NCI-H446 treated with DMSO at 0.1 percent for 48 hours (cell line): ENCODE results near the gene IHH.

Source experiments
- DNase-seq: peaks from one replicate; lab custom pipeline; 2025; lab: John Stamatoyannopoulos, UW

The IHH gene

DNA sequence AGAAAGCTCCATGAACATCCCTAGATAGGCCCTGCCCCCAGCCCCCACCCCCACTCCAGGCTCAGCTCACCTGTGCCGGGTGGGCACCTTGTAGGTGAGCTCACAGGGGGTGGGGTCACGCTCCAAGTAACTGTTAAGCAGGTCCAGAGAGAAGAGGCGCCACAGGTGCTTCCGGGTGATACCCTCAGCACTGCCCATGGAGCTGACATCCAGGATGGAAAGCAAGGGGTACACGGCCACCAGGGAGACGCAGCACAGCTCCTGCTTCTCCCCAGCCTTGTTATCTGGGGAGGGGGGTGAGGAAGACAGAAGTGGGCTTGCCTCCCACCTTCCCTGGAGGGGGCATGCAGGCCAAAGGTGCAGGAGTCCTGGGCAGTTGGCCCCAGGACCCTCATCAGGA is 41.3 kb downstream of the IHH start:
- no peak for DNase-seq

DNA sequence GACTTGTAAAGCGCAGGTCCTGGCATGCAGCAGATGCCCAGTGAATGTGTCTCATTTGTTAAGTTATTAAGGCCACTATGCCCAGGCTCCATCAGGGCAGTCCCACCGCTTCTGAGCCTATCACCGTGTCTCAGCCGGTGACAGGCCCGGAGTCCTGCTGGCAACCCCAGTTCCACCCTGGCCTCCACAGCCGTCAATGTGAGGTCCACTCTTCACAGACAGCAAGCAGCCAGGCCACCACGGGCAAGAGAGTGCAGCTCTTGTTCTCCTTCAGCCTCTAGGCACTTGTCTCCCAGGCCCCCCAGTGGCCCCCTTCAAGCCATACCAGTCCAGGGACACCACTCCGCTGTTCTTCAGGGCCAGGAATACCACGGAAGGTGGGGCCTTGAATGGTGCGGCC is 42.0 kb downstream of the IHH start:
- no peak for DNase-seq

DNA sequence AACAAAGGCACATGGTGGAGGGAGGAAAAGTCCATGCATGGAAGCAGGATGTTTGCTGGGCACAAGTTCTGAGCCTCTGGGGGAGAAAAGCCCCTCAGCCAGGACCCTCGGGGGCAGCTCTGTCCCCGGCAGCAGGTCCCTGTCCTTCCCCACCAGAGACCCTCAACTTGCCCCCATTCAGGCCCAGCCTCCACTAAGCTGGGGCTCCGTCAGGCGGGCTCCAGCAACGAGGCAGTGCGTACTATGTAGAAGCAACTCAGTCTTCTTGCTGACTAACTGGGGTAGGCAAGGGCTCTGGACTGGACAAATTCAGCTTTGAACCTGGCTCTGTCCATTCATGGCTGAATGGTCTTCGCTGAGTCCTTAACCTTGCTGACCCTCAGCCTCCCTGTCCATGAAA is 42.4 kb downstream of the IHH start:
- DNase-seq: no peak

DNA sequence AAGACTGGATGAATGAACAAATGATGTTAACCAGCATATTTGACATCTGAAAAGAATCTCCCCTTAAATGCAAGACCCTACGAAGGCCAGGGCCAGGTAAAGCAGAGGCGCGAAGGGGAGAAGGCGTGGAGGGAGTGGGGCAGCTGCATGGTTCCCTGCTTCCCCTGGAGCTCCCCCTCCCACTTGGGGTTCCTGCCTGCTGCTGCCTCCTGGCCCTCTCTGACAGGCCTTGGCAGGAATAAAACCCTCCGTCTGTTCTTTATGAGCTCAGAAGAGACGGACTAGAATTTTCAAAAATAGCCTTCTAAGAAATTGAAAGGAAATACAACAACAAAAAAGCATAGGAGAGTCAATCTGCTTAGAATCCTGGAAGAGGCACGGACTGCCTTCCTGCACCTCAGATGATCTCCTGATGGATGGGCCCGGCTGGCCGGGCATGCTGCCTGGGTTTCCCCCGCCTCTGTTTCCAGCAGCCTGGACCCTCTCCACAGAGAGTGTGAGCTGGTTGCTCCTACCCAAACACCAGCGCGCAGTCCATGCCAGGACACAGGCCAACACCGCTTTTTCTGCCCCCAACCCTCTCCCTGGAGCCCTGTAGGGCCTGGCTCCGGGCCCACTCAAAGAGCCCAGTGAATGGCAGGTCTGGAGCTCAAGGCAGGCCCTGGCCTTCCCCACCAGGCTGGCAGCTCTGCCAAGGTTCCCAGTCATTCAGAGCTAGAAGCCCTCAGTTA is 43.4 kb downstream of the IHH start:
- peak; percentile 88 for DNase-seq

DNA sequence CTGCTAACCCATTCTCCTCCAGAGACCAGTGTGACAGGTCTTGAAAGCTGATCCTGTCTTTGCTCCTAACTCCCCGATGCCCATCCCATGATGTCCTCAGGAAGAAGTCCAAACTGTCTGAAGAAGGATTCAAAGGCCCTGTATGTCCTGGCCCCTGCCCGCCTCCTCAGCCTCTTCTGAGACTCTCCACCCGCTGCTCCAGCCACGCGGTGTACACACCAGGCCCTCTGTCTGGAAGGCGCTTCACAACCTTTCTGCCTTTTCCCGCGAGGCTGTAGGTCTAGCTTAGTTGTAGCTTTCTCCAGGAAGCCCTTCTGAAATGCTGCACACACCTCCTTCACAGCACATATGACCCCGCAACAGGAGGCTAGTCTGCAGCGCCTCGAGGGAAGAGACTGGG is 44.0 kb downstream of the IHH start:
- no peak for DNase-seq

DNA sequence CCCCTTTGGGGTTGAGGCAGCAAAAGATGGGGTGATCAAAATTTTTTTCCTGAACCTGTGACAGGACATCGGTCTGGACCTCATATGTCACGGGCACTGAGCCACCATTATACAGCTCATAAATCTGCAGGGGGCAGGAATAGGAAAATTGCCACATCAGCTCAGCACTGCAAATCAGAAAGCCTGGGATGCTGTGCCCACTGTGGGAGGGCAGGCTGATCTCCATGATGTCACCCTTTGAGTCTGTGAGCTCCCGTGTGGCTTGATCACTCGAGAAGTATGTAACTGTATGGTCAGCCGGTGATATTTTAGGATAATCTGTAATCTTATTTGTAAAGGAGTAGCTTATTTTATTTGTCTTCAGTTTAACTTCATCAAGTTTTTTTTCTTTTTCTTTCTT is 49.8 kb downstream of the IHH start:
- no peak for DNase-seq

DNA sequence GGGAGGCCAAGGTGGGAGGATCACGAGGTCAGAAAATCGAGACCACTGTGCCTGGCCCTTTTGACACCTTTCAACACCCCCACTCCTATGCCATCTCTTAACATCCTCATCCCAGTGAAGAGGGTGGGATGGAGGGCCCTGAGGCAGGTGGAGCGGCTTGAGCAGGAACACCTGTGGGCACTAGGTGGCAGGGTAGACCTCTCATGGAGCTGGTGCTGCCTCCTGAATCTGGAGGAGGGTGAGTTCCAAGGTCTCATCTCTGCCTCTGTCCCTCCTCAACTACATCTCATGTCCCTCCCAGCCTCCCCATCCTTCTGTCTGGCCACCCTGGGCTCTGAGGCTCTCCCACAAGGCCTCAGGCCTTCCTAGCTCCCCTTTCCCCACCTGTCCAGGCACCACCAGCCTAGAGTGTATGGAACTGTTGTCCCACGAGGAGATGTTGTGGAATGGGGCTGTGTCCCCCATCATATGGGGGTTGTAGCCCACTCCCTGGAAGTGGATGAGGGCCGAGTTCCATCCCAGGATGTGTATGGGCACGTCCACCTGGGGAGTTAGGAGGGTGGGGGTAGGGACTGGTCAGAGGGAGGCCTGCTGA is 50.5 kb downstream of the IHH start:
- DNase-seq: no peak

DNA sequence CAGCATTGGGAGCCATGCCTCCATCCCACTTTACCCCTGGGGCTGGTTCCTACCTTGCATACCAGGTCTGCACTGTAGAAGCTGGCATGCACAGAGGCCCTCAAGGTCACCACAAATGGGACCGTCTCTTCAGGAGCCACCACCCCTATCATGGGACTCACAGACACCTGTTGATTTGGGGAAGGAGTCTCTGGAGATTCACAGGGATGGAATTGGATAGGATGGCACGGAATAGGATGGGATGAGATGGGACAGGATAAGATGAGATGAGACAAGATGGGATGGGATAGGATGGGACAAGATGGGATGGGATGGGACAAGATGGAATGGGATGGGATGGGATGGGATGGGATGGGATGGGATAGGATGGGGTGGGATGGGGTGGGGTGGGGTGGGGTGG is 51.4 kb downstream of the IHH start:
- DNase-seq: no peak
